ENCODE data around the gene VPS9D1.

- no peak for TF ChIP-seq CTCF (IDR thresholded peaks at IDR 0.05)
- TF ChIP-seq POLR2A (IDR thresholded peaks at IDR 0.05) = no peak
Observed at GRCh38 chr16:89741342-89742014, 20.8 kb upstream of the VPS9D1 start.

All from lower leg skin (tissue), 3 donors.